ENCODE measurements around the gene P2RY10.
"Not testable (repeated sequence)": the region's sequence is repeated elsewhere in the genome, so short reads cannot be mapped to it uniquely, and the experiment has no call there.

P2RY10 gene, protein sequence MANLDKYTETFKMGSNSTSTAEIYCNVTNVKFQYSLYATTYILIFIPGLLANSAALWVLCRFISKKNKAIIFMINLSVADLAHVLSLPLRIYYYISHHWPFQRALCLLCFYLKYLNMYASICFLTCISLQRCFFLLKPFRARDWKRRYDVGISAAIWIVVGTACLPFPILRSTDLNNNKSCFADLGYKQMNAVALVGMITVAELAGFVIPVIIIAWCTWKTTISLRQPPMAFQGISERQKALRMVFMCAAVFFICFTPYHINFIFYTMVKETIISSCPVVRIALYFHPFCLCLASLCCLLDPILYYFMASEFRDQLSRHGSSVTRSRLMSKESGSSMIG

GRCh38 chrX:78945186-78945912 is at the start of gene P2RY10:
TSS of gene P2RY10 (plus strand) at chrX:78945391. CDS start at chrX:78960521, 15,130 bp downstream.
- DNase-seq, result no peak

- DNase-seq, result no peak
Observed at GRCh38 chrX:78922754-78923153, 22.4 kb upstream of the P2RY10 start.

DNA sequence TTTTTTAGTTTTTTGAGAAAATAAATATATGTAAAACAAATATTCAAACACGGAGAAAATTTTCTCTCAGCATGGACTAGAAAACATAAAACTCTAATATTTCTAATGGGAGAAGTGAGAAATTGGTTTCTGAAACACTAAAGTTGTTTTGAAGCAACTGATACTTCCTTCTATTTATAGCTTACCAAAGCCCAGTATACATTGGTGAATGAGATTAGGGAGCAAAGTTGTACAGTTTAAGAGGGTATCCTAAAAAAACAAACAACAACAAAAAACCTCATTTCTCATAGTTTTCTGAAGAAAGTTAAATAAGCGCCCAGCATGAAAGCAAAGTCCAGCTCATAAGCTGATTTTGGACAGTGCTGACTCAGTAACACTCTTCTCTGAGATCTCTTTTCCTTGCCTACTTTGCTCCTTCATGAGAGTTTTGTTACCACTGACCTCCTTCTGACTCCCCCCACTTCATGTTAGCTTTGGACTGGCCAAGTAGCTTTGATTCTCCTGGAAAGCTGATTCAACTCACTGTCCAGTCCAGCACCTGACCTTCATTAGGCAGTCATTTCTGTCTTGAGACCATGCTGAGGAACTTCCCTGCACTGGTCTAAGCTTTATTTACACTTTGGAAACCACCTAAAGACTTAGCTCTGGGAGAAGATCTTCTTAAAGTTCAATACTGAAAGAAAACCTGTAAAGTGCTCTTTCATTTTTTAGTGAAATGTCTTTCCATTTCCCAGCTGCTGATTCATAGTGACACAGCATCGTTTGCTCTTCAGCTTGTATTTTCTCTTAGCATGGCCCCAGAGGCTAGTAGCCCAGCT is 21.8 kb upstream of the P2RY10 start:
- no peak for DNase-seq

GRCh38 chrX:78931814-78932213 is 13.4 kb upstream of the P2RY10 start:
- no peak for DNase-seq

GRCh38 chrX:78934866-78935265 is 10.3 kb upstream of the P2RY10 start:
- DNase-seq, result no peak

- no peak for DNase-seq
Observed at GRCh38 chrX:78944351-78944750, 840 bp upstream of the P2RY10 start.

DNA sequence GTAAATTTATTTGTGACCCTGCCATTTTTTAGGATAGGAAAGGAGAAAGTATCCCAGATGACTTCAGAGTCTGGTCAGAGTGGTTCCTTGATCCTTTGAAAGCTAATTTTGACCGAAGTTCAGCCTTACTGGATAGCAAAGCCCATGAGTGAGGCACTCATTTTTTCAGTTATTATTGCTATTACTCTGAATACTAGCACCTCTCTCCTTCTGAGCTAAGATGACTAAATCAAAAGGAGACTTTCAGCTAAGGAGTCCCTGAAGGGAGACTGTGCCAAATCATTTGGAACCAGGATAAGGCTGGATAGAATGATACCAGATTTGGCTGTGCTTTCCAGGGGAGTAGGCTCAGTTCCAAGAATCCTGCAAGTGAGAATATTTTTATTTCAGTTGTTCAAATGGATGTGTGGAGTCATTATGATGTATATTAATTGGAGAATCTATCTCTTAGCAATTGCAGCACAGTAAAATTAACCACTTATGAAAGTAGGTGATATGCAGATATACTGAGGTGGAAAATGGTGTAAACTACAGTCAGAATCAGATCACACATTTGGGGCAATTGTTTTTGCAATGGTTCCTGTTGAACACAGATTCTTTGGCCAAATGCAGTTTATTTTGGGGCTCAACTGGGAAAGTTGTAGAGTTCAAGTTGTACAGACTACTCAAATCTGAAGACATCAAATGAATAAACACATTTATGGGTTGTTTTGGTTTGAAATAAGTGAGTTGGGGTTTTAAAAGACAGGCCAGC is 1.2 kb downstream of the P2RY10 start:
- no peak for DNase-seq

DNA sequence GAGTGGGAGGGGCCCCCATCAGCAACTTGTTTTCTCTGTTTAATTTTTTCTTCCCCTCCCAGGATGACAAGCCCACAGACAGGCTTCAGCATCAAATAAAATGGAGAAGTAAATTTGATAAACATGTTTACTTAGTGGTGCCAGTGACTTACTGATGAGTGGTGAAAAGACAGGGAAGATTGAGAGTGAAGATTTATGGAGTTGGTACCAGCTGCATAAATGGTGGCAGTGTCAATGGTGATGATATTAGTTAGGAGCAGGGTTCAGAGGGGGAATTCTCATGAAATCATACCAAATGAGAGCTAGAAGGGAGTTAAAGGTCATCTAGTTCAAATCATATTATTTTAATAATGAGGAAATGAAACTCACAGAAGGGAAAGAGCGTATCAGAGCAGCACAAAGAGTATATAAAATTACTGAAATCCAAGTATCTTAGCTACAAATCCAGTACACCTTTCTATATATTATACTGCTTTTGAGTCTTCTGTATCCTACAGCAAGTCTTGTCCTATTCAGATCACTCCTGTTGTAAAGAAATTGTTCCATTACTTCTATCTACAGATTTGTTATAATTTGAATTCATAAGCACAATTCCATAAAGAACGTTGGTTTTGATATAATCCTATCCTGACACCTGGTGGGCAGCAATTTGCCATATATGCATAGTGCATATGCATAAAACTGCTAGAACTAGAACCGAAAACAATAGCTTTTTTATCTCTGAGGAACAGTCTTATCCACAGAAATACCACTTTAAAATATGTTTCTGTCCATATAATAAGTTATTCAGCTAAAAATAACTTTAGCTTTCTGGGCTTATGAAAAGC is 5.0 kb downstream of the P2RY10 start:
- no peak for DNase-seq

DNA sequence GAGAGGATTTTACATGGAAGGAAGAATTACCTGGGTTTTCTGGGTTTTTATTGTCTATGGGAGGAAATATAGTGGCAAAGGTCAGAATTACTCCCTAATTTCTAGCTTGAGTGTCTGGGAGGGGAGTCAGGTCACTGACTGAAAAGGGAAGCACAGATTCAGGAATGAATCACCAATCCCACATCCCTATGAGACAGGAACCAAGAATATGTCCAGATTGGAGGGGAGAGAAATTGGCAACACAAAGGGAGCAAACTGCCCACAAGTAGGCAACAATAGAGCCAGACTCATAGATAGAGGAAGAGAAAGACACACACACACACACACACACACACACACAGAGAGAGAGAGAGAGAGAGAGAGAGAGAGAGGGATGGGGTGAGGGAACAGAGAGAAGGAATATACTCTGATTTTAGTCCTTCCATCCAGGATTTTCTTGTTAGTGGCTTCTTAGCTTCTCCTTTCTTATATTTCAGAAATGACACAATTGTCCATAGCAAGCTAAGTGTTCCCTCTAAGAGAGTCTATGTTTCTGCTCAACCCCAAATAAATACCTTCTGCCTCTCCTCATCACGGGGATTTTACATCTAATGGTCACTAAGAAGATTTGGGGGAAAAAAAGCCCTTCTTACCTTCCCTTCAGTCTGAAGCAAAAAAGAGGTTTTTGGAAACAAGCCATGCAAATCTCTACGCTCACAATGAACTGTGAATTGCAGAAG is 12.0 kb downstream of the P2RY10 start:
- no peak for DNase-seq

GRCh38 chrX:78957768-78958130 is 12.6 kb downstream of the P2RY10 start:
- DNase-seq, result no peak

DNA sequence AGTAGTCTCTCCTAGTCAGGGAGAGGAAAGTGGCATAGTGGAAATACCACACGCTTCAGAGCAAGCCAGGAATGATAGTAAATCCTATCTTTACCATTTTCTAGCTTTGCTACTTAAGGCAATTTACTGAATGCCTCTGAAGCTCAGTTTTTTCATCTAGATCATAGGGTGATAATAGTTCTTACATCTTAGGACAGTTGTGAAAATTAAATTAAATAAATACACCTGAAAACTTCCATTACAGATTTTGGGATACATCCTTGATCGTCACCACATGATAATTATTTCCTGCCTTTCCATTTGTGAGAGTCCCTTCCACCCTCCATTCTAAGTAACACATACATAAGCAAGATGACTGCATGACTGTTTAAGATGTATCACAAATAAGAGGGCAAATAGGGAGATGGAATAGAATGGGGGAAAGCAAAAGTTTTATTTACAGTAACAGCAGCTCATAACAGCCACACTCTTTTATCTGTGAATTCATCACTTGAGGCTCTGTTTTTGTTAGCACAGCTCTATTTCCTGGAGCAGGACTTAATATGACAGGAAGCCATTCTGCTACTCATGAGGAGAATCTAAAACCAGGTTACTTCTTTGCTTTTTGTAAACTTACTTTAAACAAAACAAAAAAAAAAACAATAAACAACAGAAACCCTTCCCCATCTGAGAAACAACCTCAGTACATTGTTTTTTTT is 13.4 kb downstream of the P2RY10 start:
- DNase-seq, result no peak

GRCh38 chrX:78960888-78961287 is 15.7 kb downstream of the P2RY10 start:
- DNase-seq, result no peak

DNA sequence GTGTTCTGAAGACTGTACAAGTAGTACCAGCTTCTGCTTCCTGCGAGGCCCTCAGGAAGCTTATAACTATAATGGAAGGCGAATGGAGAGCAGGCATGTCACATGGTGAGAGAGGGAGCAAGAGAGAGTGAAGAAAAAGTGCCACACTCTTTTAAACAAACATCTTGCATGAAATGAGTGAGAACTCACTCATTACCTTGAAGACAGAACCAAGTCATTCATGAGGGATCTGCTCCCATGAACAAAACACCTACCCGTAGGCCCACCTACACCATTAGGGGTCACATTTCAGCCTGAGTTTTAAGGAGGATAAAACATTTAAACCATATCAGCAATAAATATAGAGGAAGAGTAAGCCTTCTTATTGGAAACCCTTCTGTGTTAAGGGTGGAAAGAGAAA is 19.4 kb downstream of the P2RY10 start:
- DNase-seq, result no peak

DNA sequence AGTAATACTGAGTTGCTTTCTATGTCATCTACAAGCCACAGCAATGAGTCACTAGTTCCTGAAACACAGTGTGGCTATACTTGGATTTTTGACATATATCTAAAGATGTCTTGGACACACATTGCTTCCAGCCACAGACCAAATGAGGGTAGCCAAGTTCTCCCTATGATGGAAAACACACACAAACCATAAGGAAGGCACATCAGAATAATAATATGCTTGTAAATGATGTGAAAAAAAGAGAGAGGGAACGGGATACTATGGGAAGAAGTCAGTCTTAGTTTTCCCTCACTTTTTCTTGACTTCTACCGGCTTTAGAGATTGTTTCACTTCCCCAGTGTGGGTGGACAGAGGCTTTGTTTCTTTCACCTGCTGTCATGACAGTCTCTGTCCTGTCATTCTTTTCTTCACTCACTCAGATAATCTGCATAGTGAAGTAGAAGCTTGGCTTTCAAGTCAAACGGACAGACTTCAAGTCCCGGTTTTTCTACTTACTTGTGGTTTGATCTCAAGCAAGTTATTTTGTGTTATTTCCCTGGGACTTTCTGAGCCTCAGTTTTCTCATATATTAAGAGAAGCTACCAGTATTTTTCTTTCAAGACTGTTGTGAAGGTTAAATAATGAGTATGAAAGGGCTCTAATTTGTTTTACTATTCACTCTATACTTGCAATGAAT is 34.7 kb downstream of the P2RY10 start:
- no peak for DNase-seq

DNA sequence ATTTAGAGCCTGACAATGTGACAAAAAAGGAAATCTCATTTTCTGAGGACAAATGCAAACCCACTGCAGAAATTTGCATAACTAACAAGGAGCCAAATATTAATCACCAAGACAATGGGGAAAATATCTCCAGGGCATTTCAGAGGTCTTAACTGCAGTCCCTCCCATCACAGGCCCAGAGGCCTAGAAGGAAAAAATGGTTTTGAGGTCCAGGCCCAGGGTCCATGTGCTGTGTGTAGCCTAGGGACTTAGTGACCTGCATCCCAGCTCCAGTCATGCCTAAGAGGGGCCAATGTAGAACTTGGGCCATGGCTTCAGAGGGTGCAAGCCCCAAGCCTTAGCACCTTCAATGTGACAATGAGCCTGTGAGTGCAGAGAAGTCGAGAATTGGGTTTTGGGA is 44.2 kb downstream of the P2RY10 start:
- DNase-seq, result no peak

- DNase-seq, result no peak
Observed at GRCh38 chrX:78997870-78998558, 52.8 kb downstream of the P2RY10 start.

GRCh38 chrX:79007540-79007939 is 62.3 kb downstream of the P2RY10 start:
- not testable (repeated sequence) for DNase-seq

All from DMS79 treated with DMSO at 0.1 percent for 48 hours (cell line).